CD4-positive, alpha-beta T cell treated with Interleukin-6 for 4 hours (primary cell): ENCODE measurements around the gene DDI2.
A peak's percentile ranks its signal among the peaks of the same experiment; 100 is the strongest.

Experiments
- DNase-seq: peaks from one replicate; pipeline ENCODE4 v3.0.0-alpha.2; 2020; ENCODE audit warnings: mixed read lengths

DDI2 gene

DNA sequence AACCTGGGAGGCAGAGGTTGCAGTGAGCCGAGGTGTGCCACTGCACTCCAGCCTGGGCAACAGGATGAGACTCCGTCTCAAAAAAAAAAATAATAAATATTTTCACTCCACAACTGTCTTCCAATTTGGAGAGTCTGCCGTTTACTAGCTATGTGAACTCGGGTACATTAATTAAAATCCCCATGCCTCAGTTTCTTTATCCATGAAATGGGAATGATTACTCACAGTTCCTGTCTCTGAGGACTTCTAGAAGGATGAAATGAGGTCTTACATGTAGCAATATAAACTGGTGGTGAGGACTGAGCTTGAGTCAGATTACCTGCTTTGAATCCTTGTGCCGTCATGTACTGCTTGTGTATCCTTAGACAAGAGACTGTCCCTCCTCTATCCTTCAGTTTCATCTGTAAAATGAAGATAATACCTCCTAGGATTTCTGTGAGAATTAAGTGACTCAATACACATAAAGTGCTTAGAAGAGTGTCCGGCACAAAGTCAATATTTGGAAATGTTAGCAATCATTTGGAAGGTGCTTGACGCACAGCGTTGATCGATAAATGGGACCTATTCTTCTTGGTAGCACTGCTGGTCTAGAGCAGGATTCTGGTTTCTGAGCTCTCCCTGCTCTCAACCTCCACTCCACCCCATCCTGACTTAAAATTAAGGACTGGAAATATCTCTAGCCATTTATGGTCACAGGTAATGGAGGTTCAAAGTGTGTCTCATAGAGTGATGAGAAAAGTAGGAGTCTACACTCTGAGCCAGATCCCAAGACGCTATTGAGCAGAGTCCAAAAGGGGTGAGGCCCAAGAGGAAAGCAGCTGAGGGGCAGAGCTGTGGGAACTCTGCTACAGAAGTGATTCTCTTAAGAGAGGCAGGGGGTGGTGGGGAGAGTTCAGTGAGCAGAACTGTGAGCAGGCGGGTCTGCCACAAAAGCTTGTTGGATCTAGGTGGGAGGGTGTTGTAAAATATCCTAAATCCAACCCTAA is 11.6 kb upstream of the DDI2 start:
- DNase-seq = no peak

DNA sequence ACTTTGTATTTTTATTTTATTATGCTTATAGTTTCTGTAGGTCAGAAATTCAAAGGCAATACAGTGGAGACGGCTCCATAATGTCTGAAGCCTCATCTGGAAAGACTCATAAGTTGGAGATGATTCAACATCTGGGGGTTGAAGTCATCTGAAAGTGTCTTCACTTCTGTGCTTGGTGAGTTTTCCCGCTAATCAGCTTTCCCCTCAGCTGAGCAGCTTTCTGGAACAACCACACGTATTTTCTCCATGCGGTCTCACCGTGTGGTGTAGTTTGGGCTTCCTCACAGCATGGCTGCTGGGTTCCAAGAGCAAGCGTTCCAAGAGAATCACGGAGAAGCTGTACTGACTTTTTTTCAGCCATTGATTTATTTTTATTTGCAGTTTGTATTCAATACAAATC is 7.6 kb upstream of the DDI2 start:
- DNase-seq = no peak

DNA sequence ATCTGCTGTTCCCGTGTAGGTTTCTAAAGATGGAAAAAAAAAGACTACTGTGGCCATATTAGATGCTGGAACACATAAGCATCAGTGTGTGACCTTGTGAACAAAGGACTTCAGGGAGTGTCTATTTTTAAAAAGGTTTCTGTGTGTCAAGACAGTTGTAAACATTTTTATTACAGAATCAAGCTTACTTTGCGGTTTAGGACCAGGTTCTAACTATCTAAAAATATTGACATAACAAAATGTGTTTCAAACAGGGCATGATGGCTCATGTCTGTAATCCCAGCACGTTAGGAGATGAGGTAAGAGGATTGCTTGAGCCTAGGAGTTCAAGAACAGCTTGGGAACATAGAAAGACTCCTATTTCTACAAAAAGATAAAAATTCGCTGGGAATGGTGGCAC is 7.1 kb upstream of the DDI2 start:
- DNase-seq = no peak

DNA sequence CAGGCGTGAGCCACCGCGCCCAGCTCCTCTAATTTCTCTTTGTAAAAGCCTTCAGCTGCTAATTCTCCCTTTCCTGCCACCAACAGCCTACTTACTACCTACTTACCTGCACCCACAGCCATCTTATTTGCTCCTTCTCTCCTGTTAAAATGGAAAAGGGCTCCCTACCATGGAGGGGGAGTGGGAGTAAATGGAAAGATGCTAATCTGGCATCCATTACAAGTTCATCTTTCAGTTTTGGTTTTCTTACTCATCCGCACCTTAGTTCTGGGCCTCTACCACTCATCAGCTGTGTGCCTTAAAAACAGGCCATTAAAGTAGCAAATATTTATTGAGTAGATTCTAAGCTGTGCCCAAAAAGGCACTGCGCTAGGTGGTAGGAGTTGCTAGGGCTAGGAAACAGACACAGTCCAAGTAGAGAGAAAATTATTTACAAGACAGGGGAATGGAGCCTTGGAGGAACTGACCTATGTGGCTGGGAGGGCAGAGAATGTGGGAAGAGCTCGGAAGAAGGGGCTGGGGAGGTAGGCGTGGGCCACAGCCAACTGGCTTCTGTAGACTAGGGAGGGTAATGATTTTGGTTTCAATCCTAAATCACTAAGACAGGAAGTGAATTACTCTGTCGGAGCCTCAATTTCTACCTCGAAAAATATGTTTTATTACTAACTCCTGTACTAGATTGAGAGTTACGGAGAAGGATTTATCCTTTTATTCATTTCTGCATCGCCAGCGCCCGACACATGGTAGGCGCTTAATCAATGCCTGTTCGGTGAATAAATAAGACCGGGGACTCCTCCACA is 685 bp upstream of the DDI2 start:
- DNase-seq = no peak

DNA sequence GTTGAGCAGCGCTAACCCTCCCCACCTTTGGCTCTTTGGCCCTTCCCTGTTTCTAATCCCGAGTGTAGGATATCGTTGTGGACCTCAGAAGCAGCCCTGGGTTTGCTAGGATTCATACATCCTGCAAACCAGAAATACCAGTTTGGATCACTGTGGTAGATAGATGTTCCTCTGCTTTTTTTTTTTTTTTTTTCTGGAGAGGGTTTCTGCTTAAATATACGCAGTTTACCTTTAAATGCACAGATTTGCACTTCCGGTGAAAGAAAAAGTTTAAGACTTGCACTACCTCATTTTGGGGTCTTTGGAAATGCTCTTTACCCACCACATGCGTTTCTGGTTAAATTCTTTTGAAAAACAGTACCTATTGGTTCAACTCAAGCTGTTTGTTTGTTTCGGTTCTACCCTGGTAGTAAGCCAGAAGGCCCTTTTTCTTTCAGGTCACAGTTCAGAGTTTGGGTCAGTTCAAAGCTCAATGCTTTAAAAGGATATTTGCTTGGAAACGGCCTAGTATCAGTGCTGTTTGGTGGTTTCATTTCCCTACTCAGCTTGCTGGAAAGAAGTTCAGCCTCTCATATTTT is 908 bp downstream of the DDI2 start:
- DNase-seq = no peak

DNA sequence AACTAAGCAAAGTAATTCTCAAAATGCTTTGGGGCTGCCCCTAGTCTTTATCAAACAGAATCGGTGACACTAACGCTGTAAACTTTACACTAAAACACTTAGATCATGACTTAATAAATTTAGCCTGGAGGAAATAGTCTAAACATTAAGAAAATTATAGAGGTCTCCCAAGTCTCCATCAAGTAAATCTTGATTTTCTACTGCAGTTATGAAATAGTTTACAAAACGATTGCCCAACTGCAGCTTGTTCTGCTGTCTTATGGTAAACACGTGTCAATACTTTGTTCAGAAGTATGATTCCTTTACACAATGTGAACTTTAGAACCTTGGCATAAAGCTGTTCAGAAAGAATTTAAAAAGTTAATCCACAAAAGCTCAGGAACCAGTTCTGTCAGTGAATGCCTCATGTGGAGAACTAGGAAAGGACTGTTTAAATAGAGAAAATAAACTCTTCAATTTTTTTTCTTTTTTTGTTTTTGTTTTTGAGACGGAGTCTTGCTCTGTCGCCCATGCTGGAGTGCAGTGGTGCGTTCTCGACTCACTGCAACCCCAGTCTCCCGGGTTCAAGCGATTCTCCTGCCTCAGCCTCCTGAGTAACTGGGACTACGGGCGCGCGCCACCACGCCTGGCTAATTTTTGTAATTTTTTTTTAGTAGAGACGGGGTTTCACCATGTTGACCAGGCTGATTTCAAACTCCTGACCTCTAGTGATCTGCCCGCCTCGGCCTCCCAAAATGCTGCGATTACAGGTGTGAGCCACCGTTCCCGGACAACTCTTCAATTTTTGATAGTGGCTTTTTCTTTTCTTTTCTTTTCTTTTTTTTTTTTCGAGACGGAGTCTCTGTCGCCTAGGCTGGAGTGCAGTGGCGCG is 1.6 kb downstream of the DDI2 start:
- DNase-seq = no peak

DNA sequence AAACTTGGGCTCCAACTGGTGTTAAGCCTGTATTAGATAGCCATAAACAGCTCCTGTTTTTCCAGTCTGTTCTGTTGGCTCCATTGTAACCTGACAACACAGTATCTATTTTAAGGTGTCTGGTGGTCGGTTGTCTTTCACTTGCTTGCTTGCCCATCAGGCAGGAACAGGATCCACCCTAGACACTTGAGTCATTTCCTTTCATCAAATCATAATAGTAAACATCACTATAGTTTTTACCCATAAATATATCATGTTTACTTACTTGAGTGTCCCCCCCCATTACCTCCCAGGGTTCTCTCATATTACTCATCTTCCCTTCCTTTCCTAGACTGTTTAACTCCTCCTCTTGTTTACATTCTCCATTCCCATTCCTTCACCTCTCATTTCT is 2.9 kb downstream of the DDI2 start:
- DNase-seq = peak; percentile 40

DNA sequence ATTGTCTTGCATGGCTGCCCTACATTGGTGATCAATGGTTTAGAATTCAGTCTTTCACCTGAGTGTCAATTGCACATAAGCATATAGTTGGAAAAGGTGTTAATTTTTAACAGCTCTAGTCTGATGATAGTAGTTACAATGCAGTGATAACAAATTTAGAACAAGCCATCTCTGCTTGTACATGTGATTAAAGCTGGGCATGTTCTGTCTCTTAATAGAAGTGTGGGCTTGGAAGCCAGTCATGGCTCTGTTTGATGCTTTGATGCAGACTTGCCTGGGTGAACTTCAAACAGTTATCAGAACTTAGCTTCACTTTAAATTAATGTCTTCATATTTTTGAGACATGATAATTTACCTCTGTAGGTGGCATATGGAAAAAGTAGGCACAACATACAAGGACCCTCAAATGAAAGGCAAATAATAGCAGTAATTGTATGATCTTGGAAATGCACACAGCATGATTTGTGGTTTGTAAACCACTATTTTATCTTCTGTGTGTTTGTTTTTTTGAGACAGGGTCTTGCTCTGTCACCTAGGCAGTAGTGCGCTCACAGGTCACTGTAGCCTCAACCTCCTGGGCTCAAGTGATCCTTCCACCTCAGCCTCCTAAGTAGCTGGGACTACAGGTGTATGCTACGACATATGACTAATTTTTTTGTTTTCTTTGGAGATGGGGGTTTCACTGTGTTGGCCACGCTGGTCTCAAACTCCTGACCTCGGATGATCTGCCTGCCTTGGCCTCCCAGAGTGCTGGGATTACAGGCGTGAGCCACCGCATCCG is 3.8 kb downstream of the DDI2 start:
- no peak for DNase-seq

DNA sequence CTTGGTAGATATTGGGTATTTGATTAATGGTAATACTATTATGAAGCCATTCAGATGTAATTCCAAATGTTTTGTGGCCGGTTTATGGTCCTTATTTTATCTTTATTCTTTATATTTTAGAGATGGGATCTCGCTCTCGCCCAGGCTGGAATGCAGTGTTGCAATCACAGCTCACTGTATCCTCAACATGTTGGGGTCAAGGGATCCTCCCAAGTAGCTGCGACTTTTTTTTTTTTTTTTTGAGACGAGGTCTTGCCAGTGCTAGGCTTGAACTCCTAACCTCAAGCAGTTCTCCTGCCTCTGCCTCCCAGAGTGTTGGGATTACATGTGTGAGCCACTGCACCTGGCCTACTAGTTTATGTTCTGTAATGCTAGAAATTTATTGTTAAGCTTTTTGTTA is 4.7 kb downstream of the DDI2 start:
- DNase-seq = no peak

DNA sequence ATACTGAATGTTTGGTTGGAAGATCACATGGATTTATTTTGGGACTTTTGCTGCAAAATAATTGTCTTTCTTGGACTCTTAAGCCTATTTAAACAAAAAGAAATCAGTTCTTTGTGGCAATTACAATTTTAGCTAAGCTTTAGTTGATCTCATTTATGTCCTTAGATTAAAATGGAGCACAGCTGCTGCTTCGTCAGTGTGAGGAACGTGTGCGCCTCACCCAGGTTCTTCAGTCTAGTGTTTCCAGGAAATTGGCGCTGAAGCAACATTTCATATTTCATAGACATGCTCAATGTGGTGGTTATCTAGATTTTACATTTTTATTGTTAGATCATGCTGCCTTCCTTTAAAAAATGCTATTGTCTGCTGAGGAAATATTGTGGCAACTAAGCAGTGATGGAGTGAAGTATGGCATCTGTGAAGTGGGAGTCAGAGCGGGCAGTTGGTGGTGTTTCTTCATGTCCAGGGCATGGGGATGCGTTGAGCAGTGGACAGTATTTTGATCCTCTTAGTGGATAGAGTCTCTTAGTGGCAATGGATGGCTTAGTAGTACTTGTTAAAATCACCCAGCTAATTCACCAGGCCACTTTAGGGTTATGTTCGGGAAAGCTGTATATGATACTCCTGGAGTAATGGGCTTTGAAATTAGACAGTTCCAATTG is 5.6 kb downstream of the DDI2 start:
- no peak for DNase-seq

DNA sequence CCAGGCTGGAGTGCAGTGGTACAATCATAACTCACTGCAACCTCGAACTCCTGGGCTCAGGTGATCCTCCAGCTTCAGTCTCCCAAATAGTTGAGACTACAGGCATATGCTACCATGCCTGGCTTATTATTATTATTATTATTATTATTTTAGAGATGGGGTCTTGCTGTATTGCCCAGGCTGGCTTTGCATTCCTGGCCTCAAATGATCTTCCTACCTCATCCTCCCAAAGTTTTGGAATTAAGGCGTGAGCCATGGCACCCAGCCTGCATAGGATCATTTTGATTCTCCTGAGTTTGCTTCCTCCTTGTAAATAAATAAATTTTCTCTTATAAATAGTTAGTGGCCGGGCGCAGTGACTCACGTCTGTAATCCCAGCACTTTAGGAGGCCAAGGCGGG is 6.2 kb downstream of the DDI2 start:
- DNase-seq = no peak

DNA sequence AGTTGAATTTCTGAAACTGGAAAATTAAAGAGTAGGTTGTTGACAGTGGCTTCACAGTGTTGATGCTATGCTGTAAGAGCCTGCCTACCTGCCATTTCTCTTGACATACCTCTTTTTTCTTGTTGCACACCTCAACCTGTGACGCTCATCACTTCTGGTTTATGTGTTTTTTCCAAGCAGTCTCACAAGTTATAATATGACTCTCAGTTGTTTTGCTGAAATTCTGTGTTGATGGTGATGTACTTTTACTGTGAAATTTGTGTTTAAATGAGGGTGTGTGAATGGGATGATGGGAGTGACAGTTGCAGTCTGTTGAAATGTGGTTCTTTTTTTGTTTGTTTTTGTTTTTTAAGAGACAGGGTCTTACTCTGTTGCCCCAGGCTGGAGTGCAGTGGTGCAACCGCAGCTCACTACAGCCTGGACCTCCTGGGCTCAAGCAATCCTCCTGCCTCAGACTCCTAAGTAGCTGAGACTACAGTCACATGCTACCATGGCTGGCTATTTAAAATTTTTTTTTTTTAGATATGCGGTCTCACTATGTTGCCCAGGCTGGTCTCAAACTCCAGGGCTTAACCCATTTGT is 7.0 kb downstream of the DDI2 start:
- DNase-seq = no peak

DNA sequence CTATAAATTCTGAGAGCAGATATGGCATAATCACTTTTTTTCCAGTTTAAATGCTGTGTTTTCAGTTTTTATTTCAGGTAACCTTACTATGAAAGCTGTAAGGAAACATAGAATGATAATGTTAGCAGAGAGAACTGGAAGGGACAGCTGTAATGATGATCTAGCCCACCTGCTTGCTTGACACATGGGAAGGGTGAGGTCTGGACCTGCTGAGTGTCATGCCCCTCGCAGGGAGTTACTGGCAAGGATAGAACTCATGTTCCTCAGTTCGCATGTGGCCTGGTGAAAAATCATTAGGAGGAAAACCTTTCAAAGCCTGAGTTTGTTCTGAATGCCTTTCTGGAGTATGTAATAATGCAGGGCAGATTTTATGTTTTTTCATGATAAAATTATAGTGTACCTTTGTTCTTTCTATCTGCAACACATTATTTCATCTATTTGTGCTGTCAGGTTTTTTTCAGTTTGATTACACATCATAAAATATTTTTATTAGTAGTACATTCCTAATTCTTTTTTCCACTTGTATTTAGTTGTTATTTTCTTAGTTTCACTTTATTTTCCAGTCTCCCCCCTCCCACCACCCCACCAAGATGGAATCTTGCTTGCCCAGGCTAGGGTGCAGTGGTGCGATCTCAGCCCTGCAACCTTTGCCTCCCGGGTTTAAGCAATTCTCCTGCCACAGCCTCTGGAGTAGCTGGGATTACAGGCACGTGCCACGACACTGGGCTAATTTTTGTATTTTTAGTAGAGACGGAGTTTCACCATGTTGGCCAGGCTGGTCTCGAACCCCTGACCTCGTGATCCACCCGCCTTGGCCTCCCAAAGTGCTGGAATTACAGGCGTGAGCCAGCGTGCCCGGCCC is 8.0 kb downstream of the DDI2 start:
- no peak for DNase-seq

DNA sequence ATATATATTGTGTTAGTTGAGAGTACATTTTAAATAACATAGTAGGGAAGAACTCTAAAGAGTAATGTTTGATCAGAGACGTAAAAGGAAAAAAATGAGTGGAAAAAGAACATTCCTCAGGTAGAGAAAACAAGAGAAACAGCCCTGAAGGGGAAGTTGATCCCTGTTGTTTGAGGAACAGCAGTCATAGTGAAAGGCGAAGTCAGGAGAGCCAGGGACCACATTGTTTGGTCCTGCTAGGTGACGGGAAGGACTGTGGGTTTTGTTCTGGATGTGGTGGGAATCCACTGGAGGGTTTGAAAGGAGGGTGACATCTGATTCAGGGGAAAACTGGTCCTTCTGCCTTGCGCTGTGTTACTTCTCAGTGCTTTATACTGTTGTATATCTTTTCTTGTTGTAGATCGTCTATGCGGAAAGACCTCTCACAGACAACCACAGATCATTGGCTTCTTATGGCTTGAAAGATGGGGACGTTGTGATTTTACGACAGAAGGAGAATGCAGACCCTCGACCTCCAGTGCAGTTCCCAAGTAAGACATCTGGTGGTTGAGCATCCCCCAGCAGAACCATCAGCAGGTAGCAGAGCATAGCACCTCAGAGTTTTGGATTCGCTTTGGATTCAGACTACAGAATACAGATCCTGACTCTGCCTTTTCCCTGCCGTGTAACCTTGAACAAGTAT is 9.2 kb downstream of the DDI2 start:
- no peak for DNase-seq

DNA sequence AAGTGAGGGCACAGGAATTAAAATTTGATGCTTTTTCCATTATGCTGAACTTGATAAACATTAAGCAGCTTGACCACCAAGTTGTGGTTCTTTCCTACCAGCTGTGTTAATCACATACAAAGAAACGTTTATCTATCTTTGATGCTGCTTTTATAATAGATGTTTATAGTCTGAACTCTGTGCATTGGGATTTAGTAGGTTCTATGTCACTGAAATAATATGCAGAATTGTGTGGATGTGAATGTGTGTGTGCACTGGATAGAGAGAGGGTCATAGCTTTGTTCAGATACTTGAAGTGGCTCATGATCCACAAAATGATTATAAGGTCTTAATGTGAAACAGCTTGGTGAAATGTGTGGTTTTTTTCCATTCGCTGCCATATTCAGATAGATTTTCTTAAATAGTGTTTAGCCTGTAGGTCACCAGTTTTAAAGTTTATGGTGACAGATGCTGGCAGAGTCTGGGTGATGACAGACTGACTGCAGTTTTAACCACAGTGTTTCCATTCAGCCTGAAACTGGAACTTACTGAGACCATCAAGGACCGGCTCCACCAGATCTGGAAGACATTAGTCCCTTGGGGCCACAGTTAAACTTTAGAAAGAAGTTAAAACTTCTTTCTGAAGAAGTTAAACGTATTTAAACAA is 10.2 kb downstream of the DDI2 start:
- DNase-seq = no peak

DNA sequence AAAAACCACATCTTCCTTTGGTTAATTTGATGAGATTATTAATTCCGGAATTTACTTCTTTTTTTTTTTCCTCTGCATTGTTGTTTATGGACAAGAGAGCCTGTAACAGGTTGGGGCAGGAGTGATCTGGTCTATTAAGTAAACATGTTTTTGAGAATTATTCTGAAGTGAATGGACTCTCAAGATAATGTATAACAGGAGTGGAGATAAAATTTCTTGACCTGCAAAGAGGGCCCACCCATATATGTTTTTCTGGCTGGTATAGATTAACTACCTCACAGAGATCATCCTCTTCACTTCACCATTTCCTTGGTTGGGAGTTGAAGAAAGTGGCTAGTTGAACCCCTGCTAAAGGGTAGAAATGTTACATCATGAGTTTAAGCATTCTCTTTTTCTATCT is 10.7 kb downstream of the DDI2 start:
- DNase-seq = no peak

DNA sequence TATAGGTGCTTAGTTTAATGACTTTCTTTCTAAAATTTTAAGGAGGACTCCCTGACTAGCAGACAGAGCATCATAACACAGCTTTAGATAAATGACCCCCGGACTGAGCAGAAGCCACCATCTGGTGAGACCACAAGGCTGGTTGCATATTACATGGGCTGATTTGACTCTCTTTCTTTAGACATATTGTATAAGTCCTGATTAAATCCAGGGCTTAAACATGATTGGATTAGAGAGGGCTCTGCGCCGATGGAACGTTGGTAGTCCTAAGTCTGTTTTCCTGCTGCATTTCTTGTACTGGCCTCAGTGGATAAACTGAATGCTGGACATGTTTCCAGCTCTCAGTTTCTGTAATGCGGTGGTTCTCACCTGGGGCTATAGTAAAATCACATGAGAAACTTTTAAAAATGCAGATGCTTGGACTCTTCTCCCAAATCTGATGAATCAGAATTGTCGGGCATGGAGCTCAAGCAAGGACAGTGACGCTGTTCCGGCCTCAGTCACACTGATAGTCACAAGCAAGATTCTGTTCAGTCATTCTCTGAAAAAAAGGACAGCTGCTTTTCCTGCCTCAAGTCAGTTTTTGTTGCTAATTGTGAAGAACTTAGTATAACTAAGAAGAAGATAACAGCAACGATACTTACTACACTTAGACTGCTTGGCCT is 16.6 kb downstream of the DDI2 start:
- no peak for DNase-seq

DNA sequence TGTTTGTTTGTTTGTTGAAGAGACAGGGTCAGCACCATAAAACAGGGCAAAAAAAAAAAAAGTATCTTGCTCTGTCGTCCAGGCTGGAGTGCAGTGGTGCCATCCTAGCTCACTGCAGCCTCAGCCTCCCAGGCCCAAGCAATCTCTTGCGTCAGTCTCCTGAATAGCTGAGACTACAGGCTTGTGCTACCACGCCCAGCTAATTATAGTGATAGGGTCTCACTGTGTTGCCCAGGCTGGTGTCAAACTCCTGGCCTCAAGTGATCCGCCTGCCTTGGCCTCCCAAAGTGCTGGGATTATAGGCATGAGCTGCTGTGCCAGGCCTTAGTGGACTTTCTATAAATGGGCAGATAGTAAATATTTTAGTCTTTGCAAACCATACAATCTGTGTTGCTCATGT is 19.2 kb downstream of the DDI2 start:
- no peak for DNase-seq
